Loucy (cell line): ENCODE data around the gene TXNDC11.

ENCODE experiments used
- H2AFZ ChIP-seq: fragments of 200-600 bp; sonication (generic); 2 replicates; pipeline ENCODE4 v1.6.0; 2016; ENCODE audit warnings: antibody characterized with exemption, mild to moderate bottlenecking, low read length, moderate library complexity
- H3F3A ChIP-seq: fragments of 200-600 bp; 2 replicates; pipeline ENCODE4 v1.6.0; 2016; ENCODE audit warnings: antibody characterized with exemption, low read depth, mild to moderate bottlenecking
- H3K27me3 ChIP-seq: fragments of 200-600 bp; sonication (generic); 2 replicates; pipeline ENCODE4 v1.6.1; 2014; ENCODE audit warnings: low read length, mild to moderate bottlenecking; ENCODE audit not compliant: insufficient read depth, poor library complexity, severe bottlenecking
- H3K36me3 ChIP-seq: fragments of 200-600 bp; sonication (generic); 2 replicates; pipeline ENCODE4 v1.6.1; 2016; ENCODE audit warnings: low read length; ENCODE audit not compliant: insufficient read depth
- H3K4me1 ChIP-seq: fragments of 200-600 bp; sonication (generic); 2 replicates; pipeline ENCODE4 v1.5.1; 2014; ENCODE audit warnings: low read length, mild to moderate bottlenecking; ENCODE audit not compliant: insufficient read depth, poor library complexity, severe bottlenecking
- H3K4me2 ChIP-seq: fragments of 200-600 bp; sonication (generic); 2 replicates; pipeline ENCODE4 v1.6.0; 2014; ENCODE audit warnings: antibody characterized with exemption, low read length, low read depth, mild to moderate bottlenecking; ENCODE audit not compliant: poor library complexity, severe bottlenecking
- H3K4me3 ChIP-seq: fragments of 200-600 bp; sonication (generic); 2 replicates; pipeline ENCODE4 v1.5.1; 2014; ENCODE audit warnings: low read length, mild to moderate bottlenecking, mixed read lengths; ENCODE audit not compliant: poor library complexity, severe bottlenecking
- H3K79me2 ChIP-seq: fragments of 200-600 bp; sonication (generic); 2 replicates; pipeline ENCODE4 v1.6.1; 2014; ENCODE audit warnings: low read length; ENCODE audit not compliant: insufficient read depth
- H3K9ac ChIP-seq: fragments of 200-600 bp; sonication (generic); 2 replicates; pipeline ENCODE4 v1.6.0; 2014; ENCODE audit warnings: mild to moderate bottlenecking, low read depth, low read length, moderate library complexity; ENCODE audit not compliant: poor library complexity, severe bottlenecking
- H3K9me2 ChIP-seq: fragments of 200-600 bp; sonication (generic); replicated peaks from 2 replicates; pipeline ENCODE4 v1.6.1; 2016; ENCODE audit warnings: low read depth, low read length, mixed read lengths
- H3K9me3 ChIP-seq: fragments of 200-600 bp; sonication (generic); 2 replicates; pipeline ENCODE4 v1.6.1; 2014; ENCODE audit warnings: mild to moderate bottlenecking, antibody characterized with exemption, low read length, low read depth; ENCODE audit not compliant: insufficient read depth
- H4K20me1 ChIP-seq: fragments of 200-600 bp; sonication (generic); 2 replicates; pipeline ENCODE4 v1.6.0; 2014; ENCODE audit warnings: antibody characterized with exemption, low read length, mild to moderate bottlenecking; ENCODE audit not compliant: insufficient read depth, poor library complexity, severe bottlenecking
- EZH2phosphoT487 ChIP-seq: fragments of 200-600 bp; IDR thresholded peaks from 2 replicates; pipeline ENCODE4 v1.6.1; 2018; ENCODE audit warnings: antibody characterized with exemption, mild to moderate bottlenecking, moderate library complexity, borderline replicate concordance
- TF ChIP-seq, protein P1 (sequence below): fragments of 200-600 bp; sonication (generic); conservative IDR thresholded peaks from 2 replicates; pipeline ENCODE4 v1.5.1; 2014; ENCODE audit warnings: mild to moderate bottlenecking, antibody characterized with exemption, low read length

Gene TXNDC11

DNA sequence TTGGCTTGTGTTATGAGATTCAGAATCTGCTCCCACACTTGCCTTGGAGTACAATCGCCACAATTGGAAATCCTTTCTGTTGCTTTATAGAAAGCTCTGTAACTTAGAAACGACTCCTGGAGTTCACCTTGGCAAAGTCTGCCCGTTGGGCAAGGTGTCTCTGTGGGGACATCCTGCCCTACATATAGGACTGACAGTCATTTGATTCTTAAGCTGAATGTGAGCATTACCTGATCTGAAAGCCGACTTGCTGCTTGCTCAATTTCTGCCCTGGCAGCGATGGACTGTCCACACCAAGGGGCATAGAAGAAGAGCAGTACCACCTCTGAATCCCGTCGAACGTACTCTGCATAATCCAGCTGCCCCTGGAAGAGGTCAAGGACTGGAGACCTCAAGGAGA is 6.9 kb downstream of the TXNDC11 start:
- TF ChIP-seq, protein P1, sequence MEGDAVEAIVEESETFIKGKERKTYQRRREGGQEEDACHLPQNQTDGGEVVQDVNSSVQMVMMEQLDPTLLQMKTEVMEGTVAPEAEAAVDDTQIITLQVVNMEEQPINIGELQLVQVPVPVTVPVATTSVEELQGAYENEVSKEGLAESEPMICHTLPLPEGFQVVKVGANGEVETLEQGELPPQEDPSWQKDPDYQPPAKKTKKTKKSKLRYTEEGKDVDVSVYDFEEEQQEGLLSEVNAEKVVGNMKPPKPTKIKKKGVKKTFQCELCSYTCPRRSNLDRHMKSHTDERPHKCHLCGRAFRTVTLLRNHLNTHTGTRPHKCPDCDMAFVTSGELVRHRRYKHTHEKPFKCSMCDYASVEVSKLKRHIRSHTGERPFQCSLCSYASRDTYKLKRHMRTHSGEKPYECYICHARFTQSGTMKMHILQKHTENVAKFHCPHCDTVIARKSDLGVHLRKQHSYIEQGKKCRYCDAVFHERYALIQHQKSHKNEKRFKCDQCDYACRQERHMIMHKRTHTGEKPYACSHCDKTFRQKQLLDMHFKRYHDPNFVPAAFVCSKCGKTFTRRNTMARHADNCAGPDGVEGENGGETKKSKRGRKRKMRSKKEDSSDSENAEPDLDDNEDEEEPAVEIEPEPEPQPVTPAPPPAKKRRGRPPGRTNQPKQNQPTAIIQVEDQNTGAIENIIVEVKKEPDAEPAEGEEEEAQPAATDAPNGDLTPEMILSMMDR: no peak
- TF ChIP-seq EZH2phosphoT487: no peak
- Histone ChIP-seq H3F3A (no peaks in the 10 kb centered on the region), H3K4me1 (peaks cover 7% of the 10 kb centered on the region), H3K4me3 (no peak overlapping the region), H3K79me2 (peaks cover 50% of the 10 kb centered on the region), H3K36me3 (peaks cover 27% of the 10 kb centered on the region; the same call in 1 of the 2 replicates), H4K20me1 (peaks cover 8% of the 10 kb centered on the region), H3K9me3 (no peaks in the 10 kb centered on the region), H3K4me2 (no peak overlapping the region), H3K9ac (no peak overlapping the region), H2AFZ (no peak overlapping the region), H3K9me2 (no peaks in the 10 kb centered on the region), H3K27me3 (no peaks in the 10 kb centered on the region)

DNA sequence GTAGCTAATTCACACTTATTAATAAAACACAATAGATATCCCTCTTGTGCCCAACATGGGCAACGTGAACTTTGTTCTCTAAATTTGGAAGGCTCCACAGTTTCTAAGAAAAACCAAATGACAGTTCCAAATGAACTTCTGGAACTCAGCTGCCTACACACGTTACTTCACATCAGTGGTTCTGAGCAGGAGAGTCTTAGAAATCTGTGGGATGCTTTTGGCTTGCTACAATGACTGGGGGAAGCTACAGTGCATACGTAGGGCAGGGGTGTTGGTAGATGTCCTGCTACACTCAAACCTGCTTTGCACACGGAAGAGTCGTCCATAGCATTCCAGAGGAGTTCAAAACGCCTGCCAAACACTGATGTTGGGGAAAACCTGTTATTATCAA is 8.0 kb downstream of the TXNDC11 start:
- Histone ChIP-seq H2AFZ (no peak overlapping the region), H3K4me2 (no peak overlapping the region), H3K4me3 (no peak overlapping the region), H3K27me3 (no peaks in the 10 kb centered on the region), H3K36me3 (peaks cover 30% of the 10 kb centered on the region; the same call in 1 of the 2 replicates), H3F3A (no peaks in the 10 kb centered on the region), H4K20me1 (peaks cover 8% of the 10 kb centered on the region), H3K9me3 (no peaks in the 10 kb centered on the region), H3K4me1 (no peaks in the 10 kb centered on the region), H3K79me2 (peaks cover 39% of the 10 kb centered on the region), H3K9me2 (no peaks in the 10 kb centered on the region), H3K9ac (no peak overlapping the region)
- TF ChIP-seq EZH2phosphoT487: no peak
- TF ChIP-seq, protein P1: no peak

DNA sequence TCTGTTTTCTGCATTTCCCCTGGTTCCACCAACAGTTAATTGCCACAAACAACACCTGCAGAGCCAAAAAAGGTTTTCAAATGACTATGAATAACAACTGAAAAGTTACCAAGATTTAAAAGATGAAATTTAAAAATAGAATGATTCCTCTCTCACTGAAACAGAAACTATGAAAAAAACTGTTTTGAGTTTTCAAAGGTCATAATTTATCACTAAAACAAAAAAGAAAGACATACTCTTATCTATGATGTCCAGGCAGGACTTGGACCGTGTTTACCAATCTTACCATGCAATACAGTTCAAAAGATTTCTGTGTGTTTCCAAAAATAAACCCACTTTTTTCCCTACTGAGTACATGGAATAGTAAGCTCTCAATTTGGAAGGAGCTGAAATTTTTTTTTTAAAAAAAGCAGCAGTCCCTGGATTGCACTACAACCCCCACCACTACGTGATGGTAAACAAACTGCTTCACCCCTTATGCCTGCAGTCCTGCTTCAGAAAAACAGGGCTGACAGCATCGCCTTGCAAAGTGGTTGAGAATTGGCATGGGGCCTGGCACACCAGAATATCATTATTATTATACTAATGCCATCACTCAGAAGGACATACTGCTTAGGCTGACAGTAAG is 8.5 kb downstream of the TXNDC11 start:
- Histone ChIP-seq H3K79me2 (peaks cover 34% of the 10 kb centered on the region), H4K20me1 (peaks cover 8% of the 10 kb centered on the region)

More for the DNA sequence above, 8.5 kb downstream of the TXNDC11 start:
- peaks cover 33% of the 10 kb centered on the region; the same call in 1 of the 2 replicates for H3K36me3 ChIP-seq
- H3K9me2 ChIP-seq: no peaks in the 10 kb centered on the region
- TF ChIP-seq, protein P1: no peak
- TF ChIP-seq EZH2phosphoT487: no peak
- no peaks in the 10 kb centered on the region for H3K9me3 ChIP-seq
- H3K4me2 ChIP-seq: no peak overlapping the region
- H3F3A ChIP-seq: no peaks in the 10 kb centered on the region
- no peak overlapping the region for H2AFZ ChIP-seq
- H3K4me1 ChIP-seq: no peaks in the 10 kb centered on the region
- H3K9ac ChIP-seq: no peak overlapping the region
- H3K4me3 ChIP-seq: no peak overlapping the region
- H3K27me3 ChIP-seq: no peaks in the 10 kb centered on the region
